HepG2 (cell line): Measurements from ENCODE around the gene CNPPD1. TPM values are rescaled to one million over a fixed set of nuclear protein-coding genes. Genes with fewer than 3 reads are reported as not detected.

Experiments
- CAMTA2 ChIP-seq: sonication (generic); formaldehyde crosslinking; IDR thresholded peaks from 2 replicates; pipeline ENCODE4 v1.4.0; 2020; ENCODE audit warnings: mild to moderate bottlenecking, missing genetic modification reagents, borderline replicate concordance
- EEA1 ChIP-seq: sonication (generic); formaldehyde crosslinking; IDR thresholded peaks from 2 replicates; pipeline ENCODE4 v1.5.1; 2020; ENCODE audit warnings: mild to moderate bottlenecking, missing genetic modification reagents, borderline replicate concordance
- HMGA1 ChIP-seq: sonication (generic); formaldehyde crosslinking; conservative IDR thresholded peaks from 2 replicates; pipeline ENCODE4 v1.4.0; 2020; ENCODE audit warnings: missing genetic modification reagents
- IKZF1 ChIP-seq: fragments of 450-650 bp; IDR thresholded peaks from 2 replicates; pipeline ENCODE4 v1.7.1; 2016
- MAZ ChIP-seq, 2 experiments: sonication (generic) in 1 of 2; formaldehyde crosslinking in 1 of 2; IDR thresholded peaks; 2 replicates each; pipeline versions ENCODE4 v1.5.0 to v1.6.1; 2012 to 2020; ENCODE audit warnings: low read depth in 2 of 2, mild to moderate bottlenecking in 2 of 2, borderline replicate concordance in 1 of 2, improper control_type of control experiment in 1 of 2, low read length in 1 of 2, missing genetic modification reagents in 1 of 2, moderate library complexity in 1 of 2
- NFIC ChIP-seq: IDR thresholded peaks from 2 replicates; pipeline ENCODE4 v1.6.1; 2012; ENCODE audit warnings: mild to moderate bottlenecking, low read length, inconsistent platforms
- PAX8 ChIP-seq: sonication (generic); formaldehyde crosslinking; IDR thresholded peaks from 2 replicates; pipeline ENCODE4 v1.8.0; 2022; ENCODE audit warnings: mild to moderate bottlenecking, missing genetic modification reagents, borderline replicate concordance
- POLR2AphosphoS2 ChIP-seq: IDR thresholded peaks from 2 replicates; pipeline ENCODE4 v1.6.1; 2011; ENCODE audit warnings: low read depth, low read length, improper control_type of control experiment
- PRPF4 ChIP-seq: fragments of 200-400 bp; formaldehyde crosslinking; IDR thresholded peaks from 2 replicates; pipeline ENCODE4 v1.6.1; 2016; ENCODE audit warnings: low read length, low read depth; ENCODE audit not compliant: poor library complexity, severe bottlenecking
- SOX6 ChIP-seq, 2 experiments: fragments of 450-650 bp in 1 of 2; sonication (generic) in 1 of 2; formaldehyde crosslinking in 1 of 2; IDR thresholded peaks; 2 replicates each; pipeline versions ENCODE4 v1.4.0 to v1.6.1; 2017 to 2020; ENCODE audit warnings: antibody characterized with exemption in 1 of 2, mild to moderate bottlenecking in 1 of 2, missing genetic modification reagents in 1 of 2
- SP5 ChIP-seq: IDR thresholded peaks from 2 replicates; pipeline ENCODE4 v1.6.1; 2016; ENCODE audit warnings: low read depth, borderline replicate concordance
- ZNF230 ChIP-seq: sonication (generic); formaldehyde crosslinking; IDR thresholded peaks from 2 replicates; pipeline ENCODE4 v1.4.0; 2020; ENCODE audit warnings: mild to moderate bottlenecking, missing genetic modification reagents
- ZNF24 ChIP-seq: fragments of 450-650 bp; IDR thresholded peaks from 2 replicates; pipeline ENCODE4 v1.6.1; 2017; ENCODE audit warnings: antibody characterized with exemption, mild to moderate bottlenecking
- ZNF343 ChIP-seq: sonication (generic); formaldehyde crosslinking; IDR thresholded peaks from 2 replicates; pipeline ENCODE4 v1.4.0; 2020; ENCODE audit warnings: mild to moderate bottlenecking, missing genetic modification reagents
- ZNF543 ChIP-seq: sonication (generic); formaldehyde crosslinking; IDR thresholded peaks from 2 replicates; pipeline ENCODE4 v1.4.0; 2020; ENCODE audit warnings: mild to moderate bottlenecking, missing genetic modification reagents
- ZNF547 ChIP-seq: sonication (generic); formaldehyde crosslinking; IDR thresholded peaks from 2 replicates; pipeline ENCODE4 v1.5.1; 2020; ENCODE audit warnings: mild to moderate bottlenecking, missing genetic modification reagents
- ZNF552 ChIP-seq: sonication (generic); formaldehyde crosslinking; IDR thresholded peaks from 2 replicates; pipeline ENCODE4 v1.9.0; 2022; ENCODE audit warnings: missing genetic modification reagents, mild to moderate bottlenecking, borderline replicate concordance
- ZNF614 ChIP-seq: IDR thresholded peaks from 2 replicates; pipeline ENCODE4 v1.6.1; 2018; ENCODE audit warnings: missing biosample characterization, missing genetic modification reagents, inconsistent platforms, borderline replicate concordance
- ZNF644 ChIP-seq: IDR thresholded peaks from 2 replicates; pipeline ENCODE4 v1.6.1; 2016; ENCODE audit warnings: low read depth
- ZNF672 ChIP-seq: sonication (generic); formaldehyde crosslinking; IDR thresholded peaks from 2 replicates; pipeline ENCODE4 v1.8.1; 2022; ENCODE audit warnings: missing genetic modification reagents
- ZNF761 ChIP-seq: sonication (generic); formaldehyde crosslinking; conservative IDR thresholded peaks from 2 replicates; pipeline ENCODE4 v1.4.0; 2020; ENCODE audit warnings: mild to moderate bottlenecking, missing genetic modification reagents
- ZNF781 ChIP-seq: sonication (generic); formaldehyde crosslinking; IDR thresholded peaks from 2 replicates; pipeline ENCODE4 v1.5.1; 2020; ENCODE audit warnings: borderline replicate concordance, mild to moderate bottlenecking, missing genetic modification reagents; ENCODE audit errors: not compliant biosample characterization
- ZNF879 ChIP-seq: sonication (generic); formaldehyde crosslinking; IDR thresholded peaks from 2 replicates; pipeline ENCODE4 v1.8.1; 2023; ENCODE audit warnings: missing genetic modification reagents
- polyA plus RNA-seq, 8 experiments: library from polyadenylated mRNA; depleted of rRNA in 3 of 8; stranded (reverse) in 7 of 8; unstranded in 1 of 8; fragments of >200 nt; fragmentation: Illumina TruSeq in 4 of 8; extraction: Trizol in 4 of 8; gene quantifications; 2 replicates each; pipeline versions ENCODE4 v1.2.1 to v1.2.3, GENCODE V29; 2011 to 2016; ENCODE audit warnings: low read depth in 4 of 8, missing spikeins in 1 of 8, mixed read lengths in 1 of 8; ENCODE audit not compliant: insufficient read depth in 1 of 8
- total RNA-seq, 5 experiments: library from RNA; depleted of rRNA; stranded (reverse); fragments of >200 nt; fragmentation: Illumina TruSeq; extraction: Trizol; gene quantifications; 2 replicates each; pipeline ENCODE4 v1.2.3, GENCODE V29; 2016; ENCODE audit warnings: low read depth in 1 of 5
- TF ChIP-seq, protein P1 (sequence below): IDR thresholded peaks from 2 replicates; pipeline ENCODE4 v1.6.1; 2012; ENCODE audit warnings: inconsistent platforms
- TF ChIP-seq, protein P2 (sequence below): sonication (generic); formaldehyde crosslinking; conservative IDR thresholded peaks from 2 replicates; pipeline ENCODE4 v1.8.1; 2023; ENCODE audit warnings: missing genetic modification reagents
- TF ChIP-seq, protein P3 (sequence below): sonication (generic); formaldehyde crosslinking; IDR thresholded peaks from 2 replicates; pipeline ENCODE4 v1.4.0; 2020; ENCODE audit warnings: mild to moderate bottlenecking, missing genetic modification reagents
- TF ChIP-seq, protein P4 (sequence below): sonication (generic); formaldehyde crosslinking; IDR thresholded peaks from 2 replicates; pipeline ENCODE4 v1.8.0; 2022; ENCODE audit warnings: missing genetic modification reagents, low read depth, mild to moderate bottlenecking, borderline replicate concordance

CNPPD1 gene
- total and polyA plus RNA-seq, 2 of the 13 experiments (the other 11 are each of a cell fraction or from before 2014, with no cell fraction given), result 35.5 to 49.4 TPM

DNA sequence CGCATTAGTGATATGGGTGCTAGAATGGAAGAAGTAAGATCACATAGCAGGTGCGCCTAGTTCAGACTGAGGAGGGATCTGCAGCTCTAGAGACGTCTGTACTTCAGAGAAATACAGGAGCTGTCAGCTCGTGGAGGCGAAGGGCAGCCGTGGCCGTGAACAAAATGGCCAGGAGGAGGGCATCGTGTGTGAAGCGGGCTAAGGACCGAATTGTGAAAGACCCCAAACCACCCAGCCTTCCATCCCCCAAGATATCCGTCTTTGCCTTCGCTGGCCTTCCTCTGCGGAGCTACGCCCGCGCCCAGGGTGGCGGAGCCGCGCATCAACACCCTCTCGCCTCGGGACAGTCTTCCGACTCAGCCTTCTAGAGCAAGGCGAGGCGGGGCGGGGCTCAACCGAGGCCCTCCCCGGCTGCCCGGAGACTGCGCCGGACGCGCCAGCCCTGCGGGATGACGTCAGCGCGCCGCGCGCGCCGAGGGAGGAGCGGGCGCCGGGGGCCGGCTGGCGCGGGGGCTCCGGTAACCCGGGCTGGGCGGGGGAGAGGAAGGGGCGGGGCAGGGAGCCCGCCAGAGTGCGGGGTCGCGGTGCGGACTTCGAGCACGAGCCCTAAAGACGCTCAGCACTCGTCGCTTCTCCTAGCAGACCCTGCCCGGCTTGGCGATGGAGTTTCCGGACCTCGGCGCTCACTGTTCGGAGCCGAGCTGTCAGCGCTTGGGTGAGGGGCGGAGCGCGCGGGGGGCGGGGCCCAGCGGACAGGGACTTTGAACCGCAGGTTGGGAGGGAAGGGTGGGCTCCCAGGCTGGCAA is 29.8 kb upstream of the CNPPD1 start, which contains the start of gene ZFAND2B (continued):
- TF ChIP-seq ZNF230 (peak; percentile 94), IKZF1 (no peak), MAZ (IDR thresholded peaks at IDR 0.05; ENCODE audit: borderline replicate concordance, low read depth, low read length) (peak; percentile 85), MAZ (CRISPR knock-in tag; IDR thresholded peaks at IDR 0.05; ENCODE audit: low read depth) (peak; percentile 83; the same call in 1 of the 2 replicates), ZNF547 (CRISPR knock-in tag) (peak; percentile 95), ZNF552 (CRISPR knock-in tag) (peak; percentile 88; the same call in 1 of the 2 replicates), SP5 (CRISPR knock-in tag) (peak; percentile 88), ZNF781 (CRISPR knock-in tag) (no peak), ZNF543 (CRISPR knock-in tag) (peak; percentile 70; the same call in 1 of the 2 replicates), ZNF614 (peak; percentile 70; the same call in 1 of the 2 replicates), EEA1 (CRISPR knock-in tag) (no peak; the same call in 1 of the 2 replicates), PRPF4 (no peak), NFIC (no peak), ZNF24 (no peak), CAMTA2 (CRISPR knock-in tag) (no peak; the same call in 1 of the 2 replicates), ZNF343 (peak; percentile 63; the same call in 1 of the 2 replicates), ZNF879 (CRISPR knock-in tag) (no peak; the same call in 1 of the 2 replicates), HMGA1 (CRISPR knock-in tag) (no peak), SOX6 (IDR thresholded peaks at IDR 0.05) (no peak), SOX6 (CRISPR knock-in tag; IDR thresholded peaks at IDR 0.05) (peak; percentile 64), ZNF761 (CRISPR knock-in tag) (peak; percentile 89; the same call in 1 of the 2 replicates), ZNF672 (CRISPR knock-in tag) (no peak), POLR2AphosphoS2 (peak; percentile 79), PAX8 (0 out of 2 replicates have a peak, but pooled peaks have one; percentile 86), ZNF644 (no peak)
- TF ChIP-seq, protein P1, sequence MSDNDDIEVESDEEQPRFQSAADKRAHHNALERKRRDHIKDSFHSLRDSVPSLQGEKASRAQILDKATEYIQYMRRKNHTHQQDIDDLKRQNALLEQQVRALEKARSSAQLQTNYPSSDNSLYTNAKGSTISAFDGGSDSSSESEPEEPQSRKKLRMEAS, result peak; percentile 88; the same call in 1 of the 2 replicates
- TF ChIP-seq, protein P2, sequence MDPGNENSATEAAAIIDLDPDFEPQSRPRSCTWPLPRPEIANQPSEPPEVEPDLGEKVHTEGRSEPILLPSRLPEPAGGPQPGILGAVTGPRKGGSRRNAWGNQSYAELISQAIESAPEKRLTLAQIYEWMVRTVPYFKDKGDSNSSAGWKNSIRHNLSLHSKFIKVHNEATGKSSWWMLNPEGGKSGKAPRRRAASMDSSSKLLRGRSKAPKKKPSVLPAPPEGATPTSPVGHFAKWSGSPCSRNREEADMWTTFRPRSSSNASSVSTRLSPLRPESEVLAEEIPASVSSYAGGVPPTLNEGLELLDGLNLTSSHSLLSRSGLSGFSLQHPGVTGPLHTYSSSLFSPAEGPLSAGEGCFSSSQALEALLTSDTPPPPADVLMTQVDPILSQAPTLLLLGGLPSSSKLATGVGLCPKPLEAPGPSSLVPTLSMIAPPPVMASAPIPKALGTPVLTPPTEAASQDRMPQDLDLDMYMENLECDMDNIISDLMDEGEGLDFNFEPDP, result no peak
- TF ChIP-seq, protein P3, sequence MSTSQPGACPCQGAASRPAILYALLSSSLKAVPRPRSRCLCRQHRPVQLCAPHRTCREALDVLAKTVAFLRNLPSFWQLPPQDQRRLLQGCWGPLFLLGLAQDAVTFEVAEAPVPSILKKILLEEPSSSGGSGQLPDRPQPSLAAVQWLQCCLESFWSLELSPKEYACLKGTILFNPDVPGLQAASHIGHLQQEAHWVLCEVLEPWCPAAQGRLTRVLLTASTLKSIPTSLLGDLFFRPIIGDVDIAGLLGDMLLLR (CRISPR knock-in tag), result no peak
- TF ChIP-seq, protein P4, sequence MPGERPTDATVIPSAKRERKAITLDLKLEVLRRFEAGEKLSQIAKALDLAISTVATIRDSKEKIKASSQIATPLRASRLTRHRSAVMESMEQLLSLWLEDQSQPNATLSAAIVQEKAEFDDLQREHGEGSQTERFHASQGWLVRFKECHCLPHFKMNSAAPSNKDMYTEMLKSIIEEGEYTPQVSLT, result no peak; the same call in 1 of the 2 replicates
